K562 (cell line): ENCODE results near the gene PDZD8. TPM values are rescaled to one million over a fixed set of nuclear protein-coding genes. Genes with fewer than 3 reads are reported as not detected.

Experiments used
- ATAC-seq: fragments of 200-7000 bp; cut with Tn5 transposase; 3 replicates; pipeline ENCODE4 v1.9.1; 2020; ENCODE audit warnings: moderate library complexity
- BruUV-seq: library from RNA; stranded (reverse); fragments of 400-500 nt; replicated peaks from 2 replicates; lab custom pipeline; 2021; lab: Mats Ljungman, UMichigan
- CTCF ChIA-PET: fragments of 300-600 bp; formaldehyde crosslinking; extraction: SDS; loops from one replicate; lab custom pipeline; 2021; ENCODE audit warnings: low intra/inter-chr PET ratio; lab: Yijun Ruan, JAX
- POLR2A ChIA-PET: fragments of 300-600, 350-650 bp; sonication (Branson Sonifier 250); formaldehyde crosslinking; extraction: SDS; loops from one replicate; lab custom pipeline; 2021; ENCODE audit warnings: antibody characterized with exemption, inconsistent platforms; lab: Yijun Ruan, JAX
- DNase-seq, 4 experiments: peaks; one replicate each; pipeline versions ENCODE4 v3.0.0 to v3.0.0-alpha.2; 2011 to 2018; ENCODE audit warnings: low spot score in 3 of 4, mixed read lengths in 3 of 4; ENCODE audit errors: extremely low read depth in 1 of 4
- FAIRE-seq: peaks from 2 replicates; lab custom pipeline; 2011; peaks lifted over from hg19 to GRCh38; lab: Jason Lieb, UNC
- H2AFZ ChIP-seq: 2 replicates; pipeline ENCODE4 v1.6.0; 2011; ENCODE audit warnings: low read depth, low read length, control low read depth, inconsistent platforms
- H3K27ac ChIP-seq: fragments of 200-600 bp; 3 replicates; pipeline ENCODE4 v1.8.0; 2011; ENCODE audit warnings: low read depth, mild to moderate bottlenecking, control low read depth, inconsistent platforms, low read length, moderate library complexity, mixed read lengths; ENCODE audit errors: extremely low read depth
- H3K27me3 ChIP-seq, 2 experiments: fragments of 300-600 bp in 1 of 2; 2 replicates in 1 of 2; 3 replicates in 1 of 2; pipeline versions ENCODE4 v1.6.0 to v1.8.0; 2011; ENCODE audit warnings: inconsistent platforms in 2 of 2, low read length in 2 of 2, mild to moderate bottlenecking in 1 of 2, mixed read lengths in 1 of 2, moderate library complexity in 1 of 2; ENCODE audit not compliant: control insufficient read depth in 2 of 2, insufficient read depth in 2 of 2
- H3K36me3 ChIP-seq: fragments of 300-600 bp; 3 replicates; pipeline ENCODE4 v1.8.0; 2011; ENCODE audit warnings: mild to moderate bottlenecking, low read length, inconsistent platforms; ENCODE audit not compliant: control insufficient read depth, insufficient read depth
- H3K4me1 ChIP-seq, 2 experiments: fragments of 200-600 bp in 1 of 2; replicated peaks in 1 of 2; 2 replicates in 1 of 2; 3 replicates in 1 of 2; pipeline versions ENCODE4 v1.5.1 to v1.8.0; 2011; ENCODE audit warnings: inconsistent platforms in 2 of 2, low read length in 2 of 2, mild to moderate bottlenecking in 1 of 2, mixed read lengths in 1 of 2, moderate library complexity in 1 of 2; ENCODE audit not compliant: control insufficient read depth in 2 of 2, insufficient read depth in 2 of 2
- H3K4me2 ChIP-seq: 2 replicates; pipeline ENCODE4 v1.6.1; 2011; ENCODE audit warnings: low read length, control low read depth, inconsistent platforms, mixed read lengths; ENCODE audit not compliant: insufficient read depth
- H3K4me3 ChIP-seq: fragments of 200-600 bp; sonication (generic), shearing (Covaris generic); 2 replicates; pipeline ENCODE4 v1.5.1; 2016; ENCODE audit warnings: control low read depth, inconsistent platforms
- H3K79me2 ChIP-seq: fragments of 200-600 bp; 3 replicates; pipeline ENCODE4 v1.8.0; 2011; ENCODE audit warnings: low read length, inconsistent platforms; ENCODE audit not compliant: control insufficient read depth, insufficient read depth
- H3K9ac ChIP-seq, 2 experiments: 2 replicates each; pipeline versions ENCODE4 v1.6.0 to v1.6.1; 2011; ENCODE audit warnings: low read depth in 2 of 2, low read length in 2 of 2, control low read depth in 1 of 2, inconsistent platforms in 1 of 2, mild to moderate bottlenecking in 1 of 2, mixed read lengths in 1 of 2; ENCODE audit not compliant: insufficient read depth in 1 of 2
- H3K9me1 ChIP-seq: one replicate; pipeline ENCODE4 v1.6.0; 2011; ENCODE audit warnings: inconsistent platforms, mild to moderate bottlenecking, low read length, moderate library complexity; ENCODE audit not compliant: control insufficient read depth, insufficient read depth
- H3K9me3 ChIP-seq: replicated peaks from 2 replicates; pipeline ENCODE4 v1.5.1; 2011; ENCODE audit warnings: low read depth, low read length, inconsistent platforms; ENCODE audit not compliant: control insufficient read depth, insufficient read depth
- H4K20me1 ChIP-seq: replicated peaks from 2 replicates; pipeline ENCODE4 v1.6.1; 2011; ENCODE audit warnings: low read length, inconsistent platforms, mixed read lengths; ENCODE audit not compliant: control insufficient read depth, insufficient read depth
- ARNT ChIP-seq, 2 experiments: fragments of 450-650 bp; IDR thresholded peaks; 2 replicates each; pipeline ENCODE4 v1.6.1; 2016; ENCODE audit warnings: mild to moderate bottlenecking in 1 of 2
- CBFB ChIP-seq: sonication (generic); formaldehyde crosslinking; IDR thresholded peaks from 2 replicates; pipeline ENCODE4 v1.4.0; 2020; ENCODE audit warnings: mild to moderate bottlenecking, missing genetic modification reagents
- CC2D1A ChIP-seq: fragments of 450-650 bp; IDR thresholded peaks from 2 replicates; pipeline ENCODE4 v1.6.1; 2017; ENCODE audit warnings: mild to moderate bottlenecking
- E2F1 ChIP-seq: sonication (generic); formaldehyde crosslinking; IDR thresholded peaks from 2 replicates; pipeline ENCODE4 v1.8.1; 2023; ENCODE audit warnings: mild to moderate bottlenecking, missing genetic modification reagents, moderate library complexity
- GATAD2B ChIP-seq: fragments of 450-650 bp; IDR thresholded peaks from 2 replicates; pipeline ENCODE4 v1.6.1; 2017; ENCODE audit warnings: mild to moderate bottlenecking, borderline replicate concordance
- IFI16 ChIP-seq: fragments of 250-450 bp; sonication (Bioruptor Pico); IDR thresholded peaks from 2 replicates; pipeline ENCODE4 v2.1.2; 2022; ENCODE audit warnings: mild to moderate bottlenecking, inconsistent platforms
- MYNN ChIP-seq, 2 experiments: sonication (generic); formaldehyde crosslinking in 1 of 2; IDR thresholded peaks; 2 replicates each; pipeline versions ENCODE4 v1.5.0 to v1.6.1; 2016 to 2020; ENCODE audit warnings: antibody characterized with exemption in 1 of 2, missing genetic modification reagents in 1 of 2
- NCOA1 ChIP-seq: fragments of 450-650 bp; IDR thresholded peaks from 2 replicates; pipeline ENCODE4 v1.6.1; 2016; ENCODE audit warnings: low read depth
- NFE2L1 ChIP-seq: fragments of 450-650 bp; IDR thresholded peaks from 2 replicates; pipeline ENCODE4 v1.6.1; 2016; ENCODE audit warnings: missing genetic modification characterization, low read depth, mild to moderate bottlenecking, missing compliant biosample characterization, moderate library complexity, borderline replicate concordance
- NR2C2 ChIP-seq, 2 experiments: fragments of 200-800 bp in 1 of 2; sonication (Bioruptor generic) in 1 of 2; sonication (generic) in 1 of 2; formaldehyde crosslinking in 1 of 2; IDR thresholded peaks; 2 replicates each; pipeline versions ENCODE4 v1.6.1 to v1.8.0; 2016 to 2022; ENCODE audit warnings: mild to moderate bottlenecking in 1 of 2, missing compliant biosample characterization in 1 of 2, missing genetic modification characterization in 1 of 2, missing genetic modification reagents in 1 of 2
- RHOXF2B ChIP-seq: fragments of 250-450 bp; sonication (Bioruptor Pico); conservative IDR thresholded peaks from 2 replicates; pipeline ENCODE4 v1.5.1; 2021
- SAFB ChIP-seq: fragments of 200-400 bp; formaldehyde crosslinking; IDR thresholded peaks from 2 replicates; pipeline ENCODE4 v1.6.1; 2017; ENCODE audit warnings: low read depth, low read length, borderline replicate concordance
- SRSF9 ChIP-seq: fragments of 200-400 bp; formaldehyde crosslinking; IDR thresholded peaks from 2 replicates; pipeline ENCODE4 v1.6.1; 2017; ENCODE audit warnings: low read depth, low read length, borderline replicate concordance
- TRIM24 ChIP-seq, 2 experiments: fragments of 450-650 bp; IDR thresholded peaks; 2 replicates each; pipeline ENCODE4 v1.6.1; 2016
- ZFP1 ChIP-seq: fragments of 450-650 bp; formaldehyde crosslinking; IDR thresholded peaks from 2 replicates; pipeline ENCODE4 v1.4.0; 2020; ENCODE audit warnings: mild to moderate bottlenecking, mixed read lengths
- ZNF212 ChIP-seq: fragments of 450-650 bp; formaldehyde crosslinking; IDR thresholded peaks from 2 replicates; pipeline ENCODE4 v1.4.0; 2020; ENCODE audit warnings: mild to moderate bottlenecking
- ZNF23 ChIP-seq: fragments of 250-450 bp; sonication (Bioruptor Pico); IDR thresholded peaks from 2 replicates; pipeline ENCODE4 v1.4.0; 2020; ENCODE audit warnings: mild to moderate bottlenecking
- ZSCAN32 ChIP-seq: fragments of 450-650 bp; formaldehyde crosslinking; IDR thresholded peaks from 2 replicates; pipeline ENCODE4 v1.4.0; 2020; ENCODE audit warnings: mild to moderate bottlenecking, moderate library complexity
- WGBS: fragments of 100-300 bp; shearing (Covaris generic); methylation state at CpG from one replicate; pipeline ENCODE4 v1.1.6; 2016; ENCODE audit warnings: low coverage, mixed read lengths; ENCODE audit not compliant: insufficient coverage; ENCODE audit errors: missing lambda C conversion rate; 5-methylcytosine and 5-hydroxymethylcytosine counted together
- in situ Hi-C: fragments of 300-500 bp; cut with MboI; formaldehyde crosslinking; loops from 4 replicates; pipeline ENCODE4 v1.15.0; 2018; ENCODE audit warnings: inconsistent platforms, mixed read lengths
- intact Hi-C: fragments of 100-400 bp; cut with micrococcal nuclease; formaldehyde crosslinking; loops from 2 replicates; pipeline ENCODE4 v1.14.2; 2022
- polyA plus RNA-seq, 8 experiments: library from polyadenylated mRNA; depleted of rRNA in 4 of 8; stranded (reverse) in 5 of 8; unstranded in 3 of 8; fragments of >200 nt; fragmentation: Nextera tagmentation in 2 of 8; fragmentation: Illumina TruSeq in 1 of 8; extraction: Ambion mirVana in 2 of 8; extraction: Trizol in 1 of 8; gene quantifications; 2 replicates each; pipeline versions ENCODE4 v1.2.1 to v1.2.3, GENCODE V29; 2011 to 2014; ENCODE audit warnings: inconsistent platforms in 1 of 8, missing spikeins in 1 of 8
- total RNA-seq, 7 experiments: library from RNA; depleted of rRNA in 6 of 7; stranded (reverse); fragments of >200 nt in 6 of 7; fragmentation: Illumina TruSeq in 2 of 7; extraction: Trizol in 2 of 7; gene quantifications; 2 replicates each; pipeline versions ENCODE4 v1.2.1 to v1.2.3, GENCODE V29; 2011 to 2021; ENCODE audit warnings: low replicate concordance in 1 of 7

The PDZD8 gene
- total and polyA plus RNA-seq, 9 of the 15 experiments (the other 6 are each of a cell fraction or from before 2014, with no cell fraction given) = 5.5 to 53.4 (median 36.8) TPM

GRCh38 chr10:117311261-117311660, 64.0 kb downstream of the PDZD8 start:
- no peaks in the 10 kb centered on the region for H3K9me3 ChIP-seq
- FAIRE-seq = no peak

More at GRCh38 chr10:117311261-117311660, 64.0 kb downstream of the PDZD8 start:
- DNase-seq = no peak
- Histone ChIP-seq H3K4me1 (no peaks in the 10 kb centered on the region), H4K20me1 (no peaks in the 10 kb centered on the region), H3K27me3 (no peaks in the 10 kb centered on the region), H3K79me2 (peaks cover 67% of the 10 kb centered on the region), H3K9me1 (no peaks in the 10 kb centered on the region), H3K4me2 (no peak overlapping the region), H3K9ac (no peak overlapping the region), H2AFZ (no peak overlapping the region), H3K4me3 (no peak overlapping the region), H3K36me3 (peaks cover 74% of the 10 kb centered on the region), H3K27ac (no peak overlapping the region)
- in situ Hi-C loops (loop anchor here (5.0 kb wide), 1 partner anchor 84 kb away; no protein-coding TSS in a partner anchor), intact Hi-C loops (no loop called here)
- ATAC-seq = no peak
- CTCF ChIA-PET = no interaction called here
- TF ChIP-seq ZNF23 (CRISPR knock-in tag) = no peak
- TF ChIP-seq ZNF212 (CRISPR knock-in tag) = no peak
- no peak for TF ChIP-seq ZFP1
- no peak for TF ChIP-seq E2F1 (CRISPR knock-in tag)
- no peak for TF ChIP-seq SAFB
- no peak for TF ChIP-seq NFE2L1 (tag)
- no peak for TF ChIP-seq GATAD2B
- no peak for TF ChIP-seq MYNN (IDR thresholded peaks at IDR 0.05)
- no peak for TF ChIP-seq MYNN (CRISPR knock-in tag; IDR thresholded peaks at IDR 0.05)
- TF ChIP-seq CBFB (CRISPR knock-in tag) = no peak
- TF ChIP-seq SRSF9 = no peak
- TF ChIP-seq ZSCAN32 (CRISPR knock-in tag) = no peak
- no peak for TF ChIP-seq RHOXF2B (CRISPR knock-in tag)
- TF ChIP-seq NCOA1 = no peak
- TF ChIP-seq CC2D1A = no peak
- no peak for TF ChIP-seq ARNT (IDR thresholded peaks at IDR 0.05)
- no peak for TF ChIP-seq NR2C2 (CRISPR knock-in tag; IDR thresholded peaks at IDR 0.05)
- no peak for TF ChIP-seq NR2C2 (tag; IDR thresholded peaks at IDR 0.05)
- no peak for TF ChIP-seq IFI16
- no peak for TF ChIP-seq TRIM24 (IDR thresholded peaks at IDR 0.05)
- BruUV-seq = no TSS peak
- POLR2A ChIA-PET = no interaction called here
- 90% methylated on average over 5 of the region's 5 CpGs for WGBS
